ENCODE data around the gene DCBLD2. TPM values are rescaled to one million over a fixed set of nuclear protein-coding genes. Genes with fewer than 3 reads are reported as not detected.

Gene DCBLD2
- total RNA-seq, 1 donor from 2014 or later = 51.2 TPM

DNA sequence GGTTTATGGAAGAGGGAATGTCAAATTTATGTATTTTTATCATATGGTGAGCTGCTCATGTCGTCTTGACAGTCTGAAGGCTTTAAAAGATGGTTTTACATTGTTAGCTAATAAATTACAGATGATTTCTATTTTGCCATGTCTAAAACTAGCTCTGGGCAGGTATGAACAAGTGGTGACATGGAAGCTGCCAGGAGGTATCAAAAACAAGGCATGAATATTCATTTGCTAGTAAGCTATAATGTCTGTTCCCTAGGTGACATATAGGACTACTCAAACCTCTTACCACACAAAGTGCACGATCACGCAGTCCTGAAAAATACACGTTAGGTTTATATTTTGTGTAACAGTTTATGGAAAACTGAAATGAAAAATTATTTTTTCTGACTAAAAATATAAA, 103.6 kb downstream of the DCBLD2 start:
- Mint-ChIP-seq H3K27ac (no peak overlapping the region), H3K4me1 (ENCODE audit: unreplicated experiment) (no peaks in the 10 kb centered on the region), H3K27me3 (no peaks in the 10 kb centered on the region), H3K9me3 (no peaks in the 10 kb centered on the region), H3K36me3 (peaks cover 24% of the 10 kb centered on the region), H3K4me3 (no peak overlapping the region)
- DNase-seq (ENCODE audit: extremely low spot score, unreplicated experiment) = no peak
- TF ChIP-seq CTCF (conservative IDR thresholded peaks at IDR 0.05) = no peak

GRCh38 chr3:98796334-98796733, 105.2 kb downstream of the DCBLD2 start:
- no peaks in the 10 kb centered on the region for H3K27me3 Mint-ChIP-seq
- no peak for TF ChIP-seq CTCF (conservative IDR thresholded peaks at IDR 0.05)
- H3K27ac Mint-ChIP-seq = no peak overlapping the region
- no peak for DNase-seq (ENCODE audit: extremely low spot score, unreplicated experiment)
- H3K36me3 Mint-ChIP-seq = peaks cover 26% of the 10 kb centered on the region
- no peaks in the 10 kb centered on the region for H3K4me1 Mint-ChIP-seq (ENCODE audit: unreplicated experiment)
- H3K9me3 Mint-ChIP-seq = no peaks in the 10 kb centered on the region
- H3K4me3 Mint-ChIP-seq = no peak overlapping the region

DNA sequence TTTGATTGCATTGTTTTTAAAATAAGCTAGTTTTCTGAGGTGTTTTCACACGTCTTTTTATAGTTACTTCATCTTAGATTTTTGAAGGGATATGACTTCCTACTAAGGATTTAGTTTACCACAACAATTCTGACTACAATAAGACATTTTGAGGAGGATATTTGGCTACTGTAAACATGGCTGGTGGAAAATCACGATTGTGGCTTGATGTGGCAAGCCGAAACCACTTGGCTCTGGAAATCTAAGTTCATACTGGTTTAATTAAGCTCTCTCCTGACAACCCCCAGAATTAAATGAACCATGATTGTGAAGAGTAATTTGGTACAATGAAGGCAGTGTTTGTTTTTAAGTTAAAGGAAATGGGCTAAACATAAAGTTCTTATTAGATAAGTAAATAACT, 107.5 kb downstream of the DCBLD2 start:
- no peak for DNase-seq (ENCODE audit: extremely low spot score, unreplicated experiment)
- TF ChIP-seq CTCF (conservative IDR thresholded peaks at IDR 0.05) = no peak
- Mint-ChIP-seq H3K27me3 (no peaks in the 10 kb centered on the region), H3K36me3 (peaks cover 14% of the 10 kb centered on the region), H3K4me1 (ENCODE audit: unreplicated experiment) (no peaks in the 10 kb centered on the region), H3K9me3 (no peaks in the 10 kb centered on the region), H3K27ac (no peak overlapping the region), H3K4me3 (no peak overlapping the region)

DNA sequence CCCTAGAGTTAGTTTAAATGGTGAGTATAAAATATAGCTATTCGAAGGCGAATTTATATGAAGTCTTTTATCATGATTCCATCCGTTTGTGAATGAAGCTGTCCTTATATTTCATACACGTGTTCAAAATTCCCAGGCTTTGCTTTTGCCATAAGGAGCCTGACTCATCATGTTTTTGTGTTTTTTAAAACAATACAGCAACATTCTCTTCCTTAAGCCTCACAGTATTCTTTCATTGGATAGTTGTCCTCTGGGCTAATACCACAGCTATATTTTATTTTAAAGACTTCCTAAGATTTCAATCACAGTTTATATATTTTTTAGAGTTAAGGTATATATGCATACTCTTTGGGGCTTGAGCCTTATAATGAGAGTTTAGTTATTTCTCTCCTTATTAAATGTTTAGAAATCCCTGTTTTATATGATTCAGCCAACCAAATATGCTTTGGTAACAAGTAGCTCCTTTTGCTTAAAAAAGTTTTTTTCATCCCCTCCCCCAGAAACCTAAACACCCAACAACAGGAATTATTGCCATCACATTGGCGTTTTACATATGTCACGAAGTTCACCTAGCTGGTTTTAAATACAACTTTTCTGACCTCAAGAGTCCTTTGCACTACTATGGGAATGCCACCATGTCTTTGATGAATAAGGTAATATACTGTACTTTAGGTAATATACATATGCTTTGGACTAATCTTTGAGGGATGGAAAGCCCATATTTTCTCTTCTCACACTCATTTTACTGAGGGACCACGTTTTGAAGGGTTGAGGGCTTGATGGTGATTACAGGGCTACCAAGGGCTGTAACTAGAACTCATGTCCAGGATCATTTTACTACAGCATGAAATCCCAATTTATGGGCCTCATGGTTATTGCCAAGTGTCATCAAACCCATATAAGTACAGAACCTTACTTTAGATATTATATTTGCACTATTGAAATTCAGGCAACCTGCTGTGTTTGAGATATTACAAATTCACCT, 109.9 kb downstream of the DCBLD2 start:
- Mint-ChIP-seq H3K9me3 (no peaks in the 10 kb centered on the region), H3K27me3 (no peaks in the 10 kb centered on the region), H3K27ac (no peak overlapping the region), H3K4me1 (ENCODE audit: unreplicated experiment) (peaks cover 8% of the 10 kb centered on the region), H3K36me3 (peaks cover 17% of the 10 kb centered on the region), H3K4me3 (no peak overlapping the region)
- DNase-seq (ENCODE audit: extremely low spot score, unreplicated experiment) = no peak
- TF ChIP-seq CTCF (conservative IDR thresholded peaks at IDR 0.05) = no peak

GRCh38 chr3:98788651-98789050, 112.8 kb downstream of the DCBLD2 start:
- TF ChIP-seq CTCF (conservative IDR thresholded peaks at IDR 0.05) = no peak
- H3K9me3 Mint-ChIP-seq = no peaks in the 10 kb centered on the region
- H3K4me3 Mint-ChIP-seq = no peak overlapping the region
- H3K27ac Mint-ChIP-seq = peak overlapping the region; percentile 27
- H3K4me1 Mint-ChIP-seq (ENCODE audit: unreplicated experiment) = peaks cover 22% of the 10 kb centered on the region
- no peak for DNase-seq (ENCODE audit: extremely low spot score, unreplicated experiment)
- H3K27me3 Mint-ChIP-seq = no peaks in the 10 kb centered on the region
- peaks cover 18% of the 10 kb centered on the region for H3K36me3 Mint-ChIP-seq

Measured in type B pancreatic cell (in vitro differentiated cells).